ENCODE measurements around the gene HBZ.

Gene HBZ

DNA sequence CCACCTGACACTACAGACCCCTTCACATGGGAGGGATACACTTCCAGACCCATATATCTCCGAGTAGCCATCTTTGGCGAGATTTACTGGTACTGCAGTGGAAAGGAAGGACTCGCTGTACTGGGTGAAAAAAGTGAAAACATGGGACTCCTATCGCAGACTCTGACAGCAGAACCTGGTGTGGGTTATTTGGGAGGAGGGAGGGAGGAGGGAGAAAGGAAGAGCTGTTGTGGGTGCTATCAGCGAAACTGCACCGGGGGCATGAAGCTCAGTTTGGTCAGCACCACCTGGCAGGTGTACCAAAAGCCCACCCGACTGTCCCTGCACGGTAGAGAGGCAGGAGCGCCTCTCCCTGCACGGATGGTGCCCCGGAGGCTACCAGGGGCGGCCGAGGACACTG lies 32.8 kb downstream of the HBZ start:
- TF ChIP-seq, protein P1, sequence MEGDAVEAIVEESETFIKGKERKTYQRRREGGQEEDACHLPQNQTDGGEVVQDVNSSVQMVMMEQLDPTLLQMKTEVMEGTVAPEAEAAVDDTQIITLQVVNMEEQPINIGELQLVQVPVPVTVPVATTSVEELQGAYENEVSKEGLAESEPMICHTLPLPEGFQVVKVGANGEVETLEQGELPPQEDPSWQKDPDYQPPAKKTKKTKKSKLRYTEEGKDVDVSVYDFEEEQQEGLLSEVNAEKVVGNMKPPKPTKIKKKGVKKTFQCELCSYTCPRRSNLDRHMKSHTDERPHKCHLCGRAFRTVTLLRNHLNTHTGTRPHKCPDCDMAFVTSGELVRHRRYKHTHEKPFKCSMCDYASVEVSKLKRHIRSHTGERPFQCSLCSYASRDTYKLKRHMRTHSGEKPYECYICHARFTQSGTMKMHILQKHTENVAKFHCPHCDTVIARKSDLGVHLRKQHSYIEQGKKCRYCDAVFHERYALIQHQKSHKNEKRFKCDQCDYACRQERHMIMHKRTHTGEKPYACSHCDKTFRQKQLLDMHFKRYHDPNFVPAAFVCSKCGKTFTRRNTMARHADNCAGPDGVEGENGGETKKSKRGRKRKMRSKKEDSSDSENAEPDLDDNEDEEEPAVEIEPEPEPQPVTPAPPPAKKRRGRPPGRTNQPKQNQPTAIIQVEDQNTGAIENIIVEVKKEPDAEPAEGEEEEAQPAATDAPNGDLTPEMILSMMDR (IDR thresholded peaks at IDR 0.05; ENCODE audit: extremely low read depth, missing control alignments), result no peak
- DNase-seq (ENCODE audit: low spot score), result no peak

DNA sequence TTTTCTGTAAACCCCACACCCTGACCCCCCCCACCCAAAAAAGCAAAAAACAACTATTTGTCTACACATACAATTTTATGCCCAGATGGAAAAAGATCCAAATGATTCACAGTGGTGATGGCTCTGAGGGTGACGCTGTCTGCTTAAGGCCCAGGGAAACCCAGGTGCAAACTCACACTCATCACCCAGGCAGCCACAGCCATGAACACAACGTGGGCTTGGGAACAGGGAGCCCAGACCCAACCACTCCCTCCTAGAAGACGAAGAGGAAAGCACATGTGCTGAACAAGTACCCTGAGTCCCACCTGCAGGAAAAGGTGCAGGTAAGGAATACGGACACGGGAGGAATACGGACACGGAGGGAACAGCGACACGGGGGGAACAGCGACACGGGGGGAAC lies 33.2 kb downstream of the HBZ start:
- no peak for DNase-seq (ENCODE audit: low spot score)

DNA sequence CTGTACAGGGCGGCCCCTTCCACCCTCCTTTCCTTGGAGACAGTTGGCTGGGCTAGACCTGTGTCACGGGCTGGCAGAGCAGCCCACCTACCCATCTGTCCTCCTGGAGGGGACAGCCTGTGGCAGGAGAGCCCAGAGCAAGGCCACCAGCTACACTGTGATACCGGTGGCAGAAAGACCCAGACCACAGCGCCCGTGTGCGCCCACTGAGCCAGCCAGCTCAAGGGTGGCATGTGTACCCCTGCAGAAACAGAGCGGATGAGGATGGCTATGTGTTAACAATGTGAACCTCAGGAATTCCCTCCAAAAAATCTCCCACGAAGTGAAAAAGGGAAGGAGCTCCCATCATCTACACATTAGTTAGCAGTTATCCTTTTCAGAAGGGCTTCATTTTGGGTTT lies 34.9 kb downstream of the HBZ start:
- TF ChIP-seq, protein P1 (IDR thresholded peaks at IDR 0.05; ENCODE audit: extremely low read depth, missing control alignments), result no peak
- no peak for DNase-seq (ENCODE audit: low spot score)

More for the DNA sequence above, 33.2 kb downstream of the HBZ start:
- TF ChIP-seq, protein P1 (IDR thresholded peaks at IDR 0.05; ENCODE audit: extremely low read depth, missing control alignments), result no peak

DNA sequence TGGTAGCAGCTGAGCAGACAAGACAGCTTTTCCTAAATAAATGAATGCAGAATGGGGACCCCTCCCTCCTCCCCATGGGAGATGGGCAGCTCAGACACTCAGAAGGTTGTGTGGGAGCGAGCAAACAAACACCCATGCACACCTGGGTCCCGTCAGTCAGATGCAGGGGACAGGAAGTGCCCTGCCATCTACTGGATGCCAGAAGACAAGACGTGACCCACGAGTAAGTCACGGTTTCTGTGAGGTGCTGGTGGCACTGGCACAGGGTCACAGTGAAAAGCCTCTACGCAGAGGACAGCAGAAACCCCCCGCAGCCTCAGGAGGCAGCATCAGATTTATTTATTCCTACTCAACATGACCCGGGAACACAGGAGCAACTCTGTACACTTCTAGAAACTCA lies 36.2 kb downstream of the HBZ start:
- DNase-seq (ENCODE audit: low spot score), result peak; percentile 42
- TF ChIP-seq, protein P1 (IDR thresholded peaks at IDR 0.05; ENCODE audit: extremely low read depth, missing control alignments), result no peak

DNA sequence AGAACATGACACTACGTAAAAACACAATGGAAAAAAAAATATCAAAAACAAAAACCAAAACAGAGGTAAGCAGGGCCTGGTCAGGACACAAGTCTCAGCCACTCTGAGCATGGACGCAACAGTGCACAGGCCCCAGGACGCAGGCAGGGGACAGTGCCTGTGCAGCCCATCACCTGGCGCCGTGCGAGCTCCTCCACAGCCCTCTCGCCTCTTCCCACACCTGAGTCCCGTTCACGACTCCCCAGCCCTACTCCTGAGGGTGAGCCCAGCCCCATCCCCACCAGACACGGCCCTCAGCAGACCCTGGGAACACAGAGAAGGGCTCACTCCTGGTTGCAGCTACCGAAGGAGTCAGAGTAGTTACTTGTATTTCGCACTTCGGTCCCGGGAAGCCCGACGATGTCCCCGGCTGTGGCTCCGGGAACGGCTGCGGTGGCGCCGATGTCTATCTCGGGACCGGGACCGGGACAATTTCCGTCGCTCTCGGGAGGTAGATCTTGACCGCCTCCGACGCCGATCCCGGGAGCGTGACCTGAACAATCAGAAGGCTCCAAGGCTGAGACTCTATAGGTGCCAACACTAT lies 37.3 kb downstream of the HBZ start:
- TF ChIP-seq, protein P1 (IDR thresholded peaks at IDR 0.05; ENCODE audit: extremely low read depth, missing control alignments), result no peak
- DNase-seq (ENCODE audit: low spot score), result no peak

DNA sequence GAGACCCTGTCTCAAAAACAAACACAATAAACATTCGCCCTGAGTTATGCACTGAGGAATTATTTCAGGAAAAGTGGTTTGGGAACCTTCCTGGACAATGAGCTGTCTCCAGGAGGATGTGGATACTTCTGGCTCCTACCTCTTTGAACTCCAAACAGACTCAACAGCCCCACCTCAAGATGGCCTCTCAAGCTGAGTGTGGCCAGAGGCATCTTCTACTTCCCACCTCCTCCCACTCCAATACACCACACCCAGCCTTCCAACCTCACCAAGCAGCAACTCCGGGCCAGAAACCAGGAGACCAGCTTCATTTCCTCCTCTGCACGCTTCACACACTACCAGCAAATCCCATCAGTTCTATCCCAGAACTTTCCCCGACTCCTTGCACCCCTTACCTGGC lies 39.4 kb downstream of the HBZ start:
- TF ChIP-seq, protein P1 (IDR thresholded peaks at IDR 0.05; ENCODE audit: extremely low read depth, missing control alignments), result no peak
- no peak for DNase-seq (ENCODE audit: low spot score)

DNA sequence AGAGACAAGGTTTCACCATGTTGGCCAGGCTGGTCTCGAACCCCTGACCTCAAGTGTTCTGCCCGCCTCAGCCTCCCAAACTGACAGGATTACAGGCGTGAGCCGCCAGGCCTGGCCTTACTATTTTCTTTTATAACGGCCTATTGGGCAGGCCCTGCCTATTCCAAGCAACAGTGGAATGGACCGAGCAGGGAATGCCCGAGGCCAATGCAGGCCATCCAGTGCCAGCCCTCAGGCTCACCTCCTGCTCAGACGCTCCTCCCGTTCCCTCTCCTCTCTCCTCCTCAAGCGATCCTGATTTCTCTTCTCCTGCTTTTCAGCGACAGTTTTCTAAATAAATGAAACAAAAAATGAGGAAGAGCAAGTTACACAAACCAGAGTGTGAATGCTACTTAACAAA lies 40.2 kb downstream of the HBZ start:
- no peak for DNase-seq (ENCODE audit: low spot score)
- TF ChIP-seq, protein P1 (IDR thresholded peaks at IDR 0.05; ENCODE audit: extremely low read depth, missing control alignments), result no peak

Measured in GM20000 (cell line).